ENCODE data around the gene ZNF367.

Gene ZNF367

DNA sequence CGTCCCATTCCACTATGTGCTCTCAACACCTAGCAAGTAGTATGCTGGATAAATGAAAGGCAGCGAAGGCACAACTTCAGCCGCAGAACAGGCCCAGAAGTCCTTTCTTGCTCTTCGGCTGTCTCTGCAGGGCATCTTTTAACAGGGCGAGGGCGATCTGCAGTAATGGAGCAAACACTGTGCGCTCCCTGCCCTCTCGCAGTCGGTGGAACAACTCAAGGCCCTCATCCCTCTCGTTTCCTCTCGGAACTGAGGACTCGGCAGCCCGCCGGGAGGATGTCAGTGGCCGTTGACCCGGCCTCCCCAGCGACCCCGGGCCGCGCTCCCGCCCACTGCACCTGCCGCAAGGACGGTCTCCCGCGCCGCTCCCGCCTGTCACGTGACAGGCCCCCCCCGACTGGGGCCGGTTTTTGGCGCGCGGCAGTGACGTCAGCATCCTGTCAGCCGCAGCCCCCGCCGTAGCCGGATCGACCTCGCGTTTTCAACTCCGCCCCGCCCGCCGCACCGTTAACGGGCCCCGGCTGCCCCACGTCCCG, 1.1 kb downstream of the ZNF367 start:
- peak overlapping the region; percentile 98 for H3K4me3 ChIP-seq (ENCODE audit: low read depth, low read length)

DNA sequence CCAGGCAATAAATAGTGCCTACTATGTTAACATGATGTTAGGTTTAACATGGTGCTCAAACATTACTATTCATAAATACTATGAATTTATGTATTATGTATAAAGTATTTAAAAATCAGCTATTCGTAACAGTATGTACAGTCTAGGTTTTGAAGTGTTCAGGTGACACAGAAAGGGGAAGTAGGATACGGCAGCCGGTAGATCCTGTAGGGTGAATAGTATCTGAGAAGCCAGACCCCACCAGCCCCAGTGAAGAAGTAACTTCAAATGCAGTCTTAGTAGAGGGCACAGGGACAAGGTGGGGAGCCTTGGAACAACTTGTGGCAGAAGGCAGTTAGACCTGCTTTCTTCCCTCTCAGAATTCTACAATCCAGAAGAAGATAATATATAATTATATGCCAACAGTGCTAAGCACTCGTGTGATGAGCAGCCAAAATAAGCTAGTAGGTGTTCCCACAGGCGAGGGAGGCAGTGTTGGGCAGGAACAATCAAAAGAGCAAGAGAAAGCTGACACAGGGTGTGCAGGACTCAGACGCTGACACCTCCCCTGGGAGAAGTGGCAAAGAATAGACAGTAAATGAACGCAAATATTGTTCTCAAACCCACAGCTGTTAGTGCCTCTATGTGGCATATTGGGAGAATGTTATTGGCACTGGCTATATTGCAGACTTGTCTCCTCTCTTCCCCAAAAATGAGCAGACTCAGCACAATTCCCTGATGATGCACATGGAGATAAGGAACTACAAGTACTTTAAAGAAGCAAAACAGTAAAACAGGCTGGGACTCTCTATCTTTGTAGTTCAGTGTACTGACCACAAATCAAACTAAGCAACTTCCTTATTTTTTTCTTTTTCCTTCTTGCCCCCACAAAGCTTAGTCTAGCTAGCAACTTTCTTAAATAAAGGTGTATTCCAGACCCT, 4.6 kb downstream of the ZNF367 start:
- peak; percentile 72 for DNase-seq (ENCODE audit: low read depth)
- TF ChIP-seq POLR2A (IDR thresholded peaks at IDR 0.05; ENCODE audit: extremely low read depth, insufficient read length) = no peak
- TF ChIP-seq, protein P1, sequence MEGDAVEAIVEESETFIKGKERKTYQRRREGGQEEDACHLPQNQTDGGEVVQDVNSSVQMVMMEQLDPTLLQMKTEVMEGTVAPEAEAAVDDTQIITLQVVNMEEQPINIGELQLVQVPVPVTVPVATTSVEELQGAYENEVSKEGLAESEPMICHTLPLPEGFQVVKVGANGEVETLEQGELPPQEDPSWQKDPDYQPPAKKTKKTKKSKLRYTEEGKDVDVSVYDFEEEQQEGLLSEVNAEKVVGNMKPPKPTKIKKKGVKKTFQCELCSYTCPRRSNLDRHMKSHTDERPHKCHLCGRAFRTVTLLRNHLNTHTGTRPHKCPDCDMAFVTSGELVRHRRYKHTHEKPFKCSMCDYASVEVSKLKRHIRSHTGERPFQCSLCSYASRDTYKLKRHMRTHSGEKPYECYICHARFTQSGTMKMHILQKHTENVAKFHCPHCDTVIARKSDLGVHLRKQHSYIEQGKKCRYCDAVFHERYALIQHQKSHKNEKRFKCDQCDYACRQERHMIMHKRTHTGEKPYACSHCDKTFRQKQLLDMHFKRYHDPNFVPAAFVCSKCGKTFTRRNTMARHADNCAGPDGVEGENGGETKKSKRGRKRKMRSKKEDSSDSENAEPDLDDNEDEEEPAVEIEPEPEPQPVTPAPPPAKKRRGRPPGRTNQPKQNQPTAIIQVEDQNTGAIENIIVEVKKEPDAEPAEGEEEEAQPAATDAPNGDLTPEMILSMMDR (IDR thresholded peaks at IDR 0.05; ENCODE audit: low read depth, low read length) = no peak
- TF ChIP-seq MYC (IDR thresholded peaks at IDR 0.05; ENCODE audit: low read depth, low read length) = no peak
- TF ChIP-seq, protein P2, sequence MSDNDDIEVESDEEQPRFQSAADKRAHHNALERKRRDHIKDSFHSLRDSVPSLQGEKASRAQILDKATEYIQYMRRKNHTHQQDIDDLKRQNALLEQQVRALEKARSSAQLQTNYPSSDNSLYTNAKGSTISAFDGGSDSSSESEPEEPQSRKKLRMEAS (IDR thresholded peaks at IDR 0.05; ENCODE audit: low read depth, low read length) = peak; percentile 68
- peak overlapping the region; percentile 42 for H3K4me3 ChIP-seq (ENCODE audit: low read depth, low read length)

More for the DNA sequence above, 1.1 kb downstream of the ZNF367 start:
- peak; percentile 91 for DNase-seq (ENCODE audit: low read depth)
- TF ChIP-seq, protein P2 (IDR thresholded peaks at IDR 0.05; ENCODE audit: low read depth, low read length) = peak; percentile 87
- TF ChIP-seq MYC (IDR thresholded peaks at IDR 0.05; ENCODE audit: low read depth, low read length) (peak; percentile 78; the same call in 1 of the 2 replicates), POLR2A (IDR thresholded peaks at IDR 0.05; ENCODE audit: extremely low read depth, insufficient read length) (peak; percentile 43)
- TF ChIP-seq, protein P1 (IDR thresholded peaks at IDR 0.05; ENCODE audit: low read depth, low read length) = no peak

DNA sequence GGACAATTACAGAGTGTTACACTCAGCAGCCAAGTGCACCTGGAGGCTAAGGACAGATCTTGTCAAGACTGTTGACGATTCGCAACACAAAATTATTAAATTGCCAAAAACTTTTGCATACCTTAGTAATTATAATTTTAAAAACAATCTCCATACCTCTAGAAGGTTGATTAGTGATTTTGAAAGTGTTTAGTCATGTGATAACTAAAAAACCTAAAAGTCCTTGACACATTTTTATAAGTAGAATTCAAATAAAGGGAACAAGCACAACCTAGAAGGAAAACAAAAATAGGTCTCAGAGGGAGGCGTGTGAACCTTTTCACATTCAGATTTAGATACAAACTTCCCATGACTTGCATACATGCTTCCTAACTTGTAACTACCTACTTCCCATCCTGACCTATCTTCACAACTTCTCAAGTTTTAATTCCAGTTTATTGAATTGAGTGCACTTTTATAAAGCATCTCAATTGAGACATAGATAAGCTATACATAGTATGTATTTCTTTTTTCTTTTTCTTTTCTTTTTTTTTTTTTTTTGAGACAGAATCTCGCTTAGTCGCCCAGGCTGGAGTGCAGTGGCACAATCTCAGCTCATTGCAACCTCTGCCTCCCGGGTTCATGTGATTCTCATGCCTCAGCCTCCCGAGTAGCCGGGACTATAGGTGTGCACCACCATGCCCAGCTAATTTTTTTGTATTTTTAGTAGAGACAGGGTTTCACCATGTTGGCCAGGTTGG, 5.8 kb downstream of the ZNF367 start:
- no peak overlapping the region for H3K4me3 ChIP-seq (ENCODE audit: low read depth, low read length)
- TF ChIP-seq, protein P1 (IDR thresholded peaks at IDR 0.05; ENCODE audit: low read depth, low read length) = no peak
- TF ChIP-seq, protein P2 (IDR thresholded peaks at IDR 0.05; ENCODE audit: low read depth, low read length) = no peak
- TF ChIP-seq POLR2A (IDR thresholded peaks at IDR 0.05; ENCODE audit: extremely low read depth, insufficient read length) = no peak
- no peak for TF ChIP-seq MYC (IDR thresholded peaks at IDR 0.05; ENCODE audit: low read depth, low read length)
- DNase-seq (ENCODE audit: low read depth) = no peak

DNA sequence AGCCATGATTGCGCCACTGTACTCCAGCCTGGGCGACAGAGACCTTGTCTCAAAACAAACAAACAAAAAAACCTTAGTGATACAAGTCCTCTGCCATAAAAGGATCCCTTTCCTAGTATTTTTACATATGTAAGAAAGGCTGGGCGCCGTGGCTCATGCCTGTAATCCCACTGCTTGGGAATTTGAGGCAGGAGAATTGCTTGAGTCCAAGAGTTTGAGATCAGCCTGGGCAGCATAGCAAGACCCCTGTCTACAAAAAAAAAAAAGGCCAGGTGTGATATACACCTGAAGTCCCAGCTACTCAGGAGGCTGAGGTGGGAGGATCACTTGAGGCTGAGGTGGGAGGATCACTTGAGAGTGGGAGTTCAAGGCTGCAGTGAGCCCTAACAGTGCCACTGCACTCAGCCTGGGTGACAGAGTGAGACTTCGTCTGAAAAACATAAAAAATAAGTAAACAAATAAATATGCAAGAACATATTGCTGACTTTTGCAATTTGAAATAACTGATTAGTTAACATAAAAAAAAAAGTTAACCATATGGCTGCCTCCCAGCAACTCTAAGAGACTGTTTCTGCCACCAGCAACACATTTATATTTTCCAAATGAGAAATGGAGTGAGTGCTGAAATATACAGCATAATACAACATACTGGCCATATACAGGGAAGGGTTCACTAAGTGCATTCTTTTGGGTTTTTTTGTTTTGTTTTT, 6.9 kb downstream of the ZNF367 start:
- TF ChIP-seq, protein P1 (IDR thresholded peaks at IDR 0.05; ENCODE audit: low read depth, low read length) = no peak
- no peak for TF ChIP-seq MYC (IDR thresholded peaks at IDR 0.05; ENCODE audit: low read depth, low read length)
- TF ChIP-seq, protein P2 (IDR thresholded peaks at IDR 0.05; ENCODE audit: low read depth, low read length) = no peak
- TF ChIP-seq POLR2A (IDR thresholded peaks at IDR 0.05; ENCODE audit: extremely low read depth, insufficient read length) = no peak
- no peak for DNase-seq (ENCODE audit: low read depth)
- H3K4me3 ChIP-seq (ENCODE audit: low read depth, low read length) = no peak overlapping the region
